ENCODE measurements around the gene LRRC17. TPM values are rescaled to one million over a fixed set of nuclear protein-coding genes. Genes with fewer than 3 reads are reported as not detected.

LRRC17 gene, protein sequence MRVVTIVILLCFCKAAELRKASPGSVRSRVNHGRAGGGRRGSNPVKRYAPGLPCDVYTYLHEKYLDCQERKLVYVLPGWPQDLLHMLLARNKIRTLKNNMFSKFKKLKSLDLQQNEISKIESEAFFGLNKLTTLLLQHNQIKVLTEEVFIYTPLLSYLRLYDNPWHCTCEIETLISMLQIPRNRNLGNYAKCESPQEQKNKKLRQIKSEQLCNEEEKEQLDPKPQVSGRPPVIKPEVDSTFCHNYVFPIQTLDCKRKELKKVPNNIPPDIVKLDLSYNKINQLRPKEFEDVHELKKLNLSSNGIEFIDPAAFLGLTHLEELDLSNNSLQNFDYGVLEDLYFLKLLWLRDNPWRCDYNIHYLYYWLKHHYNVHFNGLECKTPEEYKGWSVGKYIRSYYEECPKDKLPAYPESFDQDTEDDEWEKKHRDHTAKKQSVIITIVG
- polyA plus RNA-seq (2013), result 0.77 TPM

DNA sequence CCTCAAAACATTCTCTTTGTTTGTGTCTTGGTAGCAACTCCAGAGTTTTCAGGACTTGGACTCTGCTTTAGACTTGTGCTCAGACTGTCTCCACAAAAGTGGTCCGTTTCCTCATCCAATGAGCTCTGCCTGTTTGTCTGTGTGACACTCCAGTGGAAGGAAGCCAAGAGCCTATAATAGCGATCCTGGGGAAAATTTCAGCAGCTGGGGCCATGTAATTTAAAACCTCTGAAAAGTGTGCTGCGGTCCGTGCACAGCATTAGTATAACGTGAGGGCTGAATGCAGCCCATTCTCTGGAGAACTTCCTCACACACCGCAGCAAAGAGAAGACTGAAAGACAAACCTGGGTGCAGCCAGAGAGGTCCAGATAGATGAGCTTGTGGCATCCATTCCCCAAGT, at the start of gene LRRC17:
LRRC17 (plus strand) TSS at position 259 of the 400 bp plus-strand sequence. CDS start 20,914 bp downstream, outside the sequence.
- no peak within 1 kb of the TSS for H3K27ac ChIP-seq (ENCODE audit: insufficient read depth in 1 of 2, low read depth in 1 of 2, low read length in 2 of 2, poor library complexity in 1 of 2, severe bottlenecking in 2 of 2)
- peak within 1 kb of the TSS in 6 of 7 experiments; percentile 12 to 43 (median 33) for H3K4me3 ChIP-seq (ENCODE audit: control insufficient read depth in 1 of 7, extremely low read depth in 1 of 7, insufficient read depth in 4 of 7, low read depth in 2 of 7, low read length in 6 of 7)
- CTCF ChIA-PET, result no interaction called here
- peak in 2 of 3 donors; percentile 10 to 17 for DNase-seq
- H3K27me3 ChIP-seq (replicated peaks in 2 of 5; ENCODE audit: control insufficient read depth in 4 of 5, insufficient read depth in 5 of 5, low read length in 4 of 5), result no peaks in the 10 kb centered on the region
- 59% methylated on average over 6 of the region's 6 CpGs for WGBS (ENCODE audit: insufficient coverage)
- H3K4me1 ChIP-seq (ENCODE audit: control extremely low read depth in 1 of 4, control insufficient read depth in 4 of 4, insufficient read depth in 4 of 4, low read length in 3 of 4), result peaks cover 4 to 10% (median 6%) of the 10 kb centered on the region in 4 experiments
- no peaks in the 10 kb centered on the region for H3K36me3 ChIP-seq (ENCODE audit: control insufficient read depth in 4 of 4, insufficient read depth in 4 of 4, low read length in 3 of 4)
- POLR2A ChIA-PET, result no interaction called here
- peaks cover 0 to 9% (median 0%) of the 10 kb centered on the region in 5 experiments for H3K9me3 ChIP-seq (ENCODE audit: control extremely low read depth in 1 of 5, control insufficient read depth in 4 of 5, insufficient read depth in 2 of 5, low read depth in 1 of 5, low read length in 4 of 5)

DNA sequence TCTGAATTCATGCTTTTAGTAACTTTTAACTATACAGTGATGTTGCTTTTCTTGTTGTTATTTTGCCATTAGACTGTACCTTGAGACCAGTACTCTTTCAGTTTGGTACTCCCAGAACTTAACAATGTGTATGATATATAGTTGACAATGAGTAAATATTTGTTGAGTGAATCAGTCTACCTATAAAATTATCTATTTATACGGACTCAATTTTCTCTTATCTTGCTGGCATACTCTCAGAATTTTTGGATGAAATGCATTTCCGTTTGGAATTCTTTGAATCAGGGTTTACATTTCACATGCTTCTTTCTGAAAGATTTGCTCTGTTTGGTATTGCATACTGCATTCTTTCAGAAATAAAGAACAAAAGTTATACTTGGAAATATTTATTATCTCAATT, 47.8 kb upstream of the LRRC17 start:
- CTCF ChIA-PET, result no interaction called here

GRCh38 chr7:102866535-102867215, 46.1 kb upstream of the LRRC17 start:
- WGBS (ENCODE audit: insufficient coverage), result 100% methylated on average over 2 of the region's 3 CpGs
- Histone ChIP-seq H3K4me1 (ENCODE audit: control extremely low read depth in 1 of 4, control insufficient read depth in 4 of 4, insufficient read depth in 4 of 4, low read length in 3 of 4) (no peaks in the 10 kb centered on the region), H3K4me3 (ENCODE audit: control insufficient read depth in 1 of 7, extremely low read depth in 1 of 7, insufficient read depth in 4 of 7, low read depth in 2 of 7, low read length in 6 of 7) (no peak overlapping the region), H3K27me3 (replicated peaks in 2 of 5; ENCODE audit: control insufficient read depth in 4 of 5, insufficient read depth in 5 of 5, low read length in 4 of 5) (no peaks in the 10 kb centered on the region), H3K36me3 (ENCODE audit: control insufficient read depth in 4 of 4, insufficient read depth in 4 of 4, low read length in 3 of 4) (no peaks in the 10 kb centered on the region), H3K9me3 (ENCODE audit: control extremely low read depth in 1 of 5, control insufficient read depth in 4 of 5, insufficient read depth in 2 of 5, low read depth in 1 of 5, low read length in 4 of 5) (no peaks in the 10 kb centered on the region), H3K27ac (ENCODE audit: insufficient read depth in 1 of 2, low read depth in 1 of 2, low read length in 2 of 2, poor library complexity in 1 of 2, severe bottlenecking in 2 of 2) (no peak overlapping the region)
- CTCF ChIA-PET, result no interaction called here
- POLR2A ChIA-PET, result no interaction called here
- DNase-seq, result no peak

More for the DNA sequence above, 47.8 kb upstream of the LRRC17 start:
- Histone ChIP-seq H3K9me3 (ENCODE audit: control extremely low read depth in 1 of 5, control insufficient read depth in 4 of 5, insufficient read depth in 2 of 5, low read depth in 1 of 5, low read length in 4 of 5) (no peaks in the 10 kb centered on the region), H3K27ac (ENCODE audit: insufficient read depth in 1 of 2, low read depth in 1 of 2, low read length in 2 of 2, poor library complexity in 1 of 2, severe bottlenecking in 2 of 2) (no peak overlapping the region), H3K4me1 (ENCODE audit: control extremely low read depth in 1 of 4, control insufficient read depth in 4 of 4, insufficient read depth in 4 of 4, low read length in 3 of 4) (no peaks in the 10 kb centered on the region), H3K36me3 (ENCODE audit: control insufficient read depth in 4 of 4, insufficient read depth in 4 of 4, low read length in 3 of 4) (no peaks in the 10 kb centered on the region), H3K27me3 (replicated peaks in 2 of 5; ENCODE audit: control insufficient read depth in 4 of 5, insufficient read depth in 5 of 5, low read length in 4 of 5) (no peaks in the 10 kb centered on the region), H3K4me3 (ENCODE audit: control insufficient read depth in 1 of 7, extremely low read depth in 1 of 7, insufficient read depth in 4 of 7, low read depth in 2 of 7, low read length in 6 of 7) (no peak overlapping the region)
- WGBS (ENCODE audit: insufficient coverage), result no CpG with 5 or more reads among the region's 2 CpGs
- no peak for DNase-seq
- POLR2A ChIA-PET, result no interaction called here

- POLR2A ChIA-PET, result no interaction called here
- H3K4me3 ChIP-seq (ENCODE audit: control insufficient read depth in 1 of 7, extremely low read depth in 1 of 7, insufficient read depth in 4 of 7, low read depth in 2 of 7, low read length in 6 of 7), result no peak overlapping the region
- CTCF ChIA-PET, result interaction anchor here (0.6 kb wide), 1 partner anchor 9 kb away, joined by 3 read pairs; no protein-coding TSS in a partner anchor
- H3K27me3 ChIP-seq (replicated peaks in 2 of 5; ENCODE audit: control insufficient read depth in 4 of 5, insufficient read depth in 5 of 5, low read length in 4 of 5), result no peaks in the 10 kb centered on the region
- DNase-seq, result no peak
- no peak overlapping the region for H3K27ac ChIP-seq (ENCODE audit: insufficient read depth in 1 of 2, low read depth in 1 of 2, low read length in 2 of 2, poor library complexity in 1 of 2, severe bottlenecking in 2 of 2)
- peaks cover 5 to 11% (median 8%) of the 10 kb centered on the region in 4 experiments for H3K4me1 ChIP-seq (ENCODE audit: control extremely low read depth in 1 of 4, control insufficient read depth in 4 of 4, insufficient read depth in 4 of 4, low read length in 3 of 4)
- no peaks in the 10 kb centered on the region for H3K36me3 ChIP-seq (ENCODE audit: control insufficient read depth in 4 of 4, insufficient read depth in 4 of 4, low read length in 3 of 4)
- no peaks in the 10 kb centered on the region for H3K9me3 ChIP-seq (ENCODE audit: control extremely low read depth in 1 of 5, control insufficient read depth in 4 of 5, insufficient read depth in 2 of 5, low read depth in 1 of 5, low read length in 4 of 5)
- WGBS (ENCODE audit: insufficient coverage), result 96% methylated on average over 3 of the region's 5 CpGs
These were observed 43.6 kb upstream of the LRRC17 start for GRCh38 chr7:102869195-102869594.

DNA sequence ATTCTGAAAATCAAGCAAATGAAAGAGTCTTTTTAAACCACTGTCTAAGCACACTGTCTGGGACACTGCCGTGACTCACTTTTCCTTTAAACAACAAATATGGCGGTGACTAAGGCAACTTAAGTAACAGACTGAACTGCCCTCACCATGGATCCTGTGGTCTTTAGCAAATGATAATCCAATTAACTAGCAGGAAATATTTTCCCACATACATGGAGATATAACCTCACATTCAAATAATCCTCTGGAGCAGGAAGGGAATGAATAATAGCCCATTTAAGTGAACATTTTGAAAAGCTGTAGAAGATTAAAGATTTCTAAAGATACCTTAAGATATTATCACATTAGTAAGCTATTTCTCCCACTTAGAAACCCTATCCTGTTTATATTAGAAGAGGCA, 40.3 kb upstream of the LRRC17 start:
- H3K27ac ChIP-seq (ENCODE audit: insufficient read depth in 1 of 2, low read depth in 1 of 2, low read length in 2 of 2, poor library complexity in 1 of 2, severe bottlenecking in 2 of 2), result no peak overlapping the region
- CTCF ChIA-PET, result no interaction called here
- no peak overlapping the region for H3K4me3 ChIP-seq (ENCODE audit: control insufficient read depth in 1 of 7, extremely low read depth in 1 of 7, insufficient read depth in 4 of 7, low read depth in 2 of 7, low read length in 6 of 7)
- no peaks in the 10 kb centered on the region for H3K9me3 ChIP-seq (ENCODE audit: control extremely low read depth in 1 of 5, control insufficient read depth in 4 of 5, insufficient read depth in 2 of 5, low read depth in 1 of 5, low read length in 4 of 5)
- peaks cover 6 to 19% (median 16%) of the 10 kb centered on the region in 4 experiments for H3K4me1 ChIP-seq (ENCODE audit: control extremely low read depth in 1 of 4, control insufficient read depth in 4 of 4, insufficient read depth in 4 of 4, low read length in 3 of 4)
- 95% methylated on average over 2 of the region's 2 CpGs for WGBS (ENCODE audit: insufficient coverage)
- no peaks in the 10 kb centered on the region for H3K36me3 ChIP-seq (ENCODE audit: control insufficient read depth in 4 of 4, insufficient read depth in 4 of 4, low read length in 3 of 4)
- DNase-seq, result peak in 1 of 3 donors; percentile 16
- H3K27me3 ChIP-seq (replicated peaks in 2 of 5; ENCODE audit: control insufficient read depth in 4 of 5, insufficient read depth in 5 of 5, low read length in 4 of 5), result no peaks in the 10 kb centered on the region
- POLR2A ChIA-PET, result no interaction called here

DNA sequence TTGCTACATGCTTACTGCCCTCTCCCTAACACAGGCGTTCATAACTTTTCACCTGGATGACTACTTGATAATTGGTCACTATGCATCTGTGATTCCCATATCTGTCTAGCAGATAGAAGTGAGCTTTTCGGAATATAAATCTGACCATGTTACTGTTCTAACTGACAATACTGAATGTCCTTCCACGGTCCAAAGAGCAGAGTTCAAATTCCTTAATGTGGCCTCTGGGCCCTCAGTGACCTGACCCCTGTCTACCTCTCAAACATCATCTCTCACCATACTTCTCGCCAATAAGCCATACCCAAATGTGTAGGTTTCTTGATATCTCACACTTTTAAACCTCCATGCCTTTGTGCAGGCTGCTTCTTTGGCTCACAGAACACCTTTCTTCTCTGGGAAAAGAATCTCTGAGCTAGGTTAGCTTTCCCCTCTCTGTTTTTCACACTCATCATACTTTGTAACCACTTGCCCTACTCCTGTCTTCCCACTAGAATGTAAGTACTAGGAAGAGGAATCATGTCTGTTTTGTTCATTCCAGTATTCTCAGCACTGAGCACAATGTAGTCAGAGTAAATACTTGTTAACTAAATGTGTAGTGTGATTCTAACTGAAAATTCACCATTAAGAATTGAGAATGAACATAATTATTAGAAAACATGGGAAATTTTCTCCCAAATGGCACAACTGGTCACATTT, 39.2 kb upstream of the LRRC17 start:
- POLR2A ChIA-PET, result interaction anchor here (1.1 kb wide), 1 partner anchor 19 kb away, joined by 3 read pairs; no protein-coding TSS in a partner anchor
- Histone ChIP-seq H3K36me3 (ENCODE audit: control insufficient read depth in 4 of 4, insufficient read depth in 4 of 4, low read length in 3 of 4) (no peaks in the 10 kb centered on the region), H3K4me1 (ENCODE audit: control extremely low read depth in 1 of 4, control insufficient read depth in 4 of 4, insufficient read depth in 4 of 4, low read length in 3 of 4) (peaks cover 6 to 19% (median 16%) of the 10 kb centered on the region in 4 experiments), H3K27me3 (replicated peaks in 2 of 5; ENCODE audit: control insufficient read depth in 4 of 5, insufficient read depth in 5 of 5, low read length in 4 of 5) (no peaks in the 10 kb centered on the region), H3K27ac (ENCODE audit: insufficient read depth in 1 of 2, low read depth in 1 of 2, low read length in 2 of 2, poor library complexity in 1 of 2, severe bottlenecking in 2 of 2) (no peak overlapping the region), H3K4me3 (ENCODE audit: control insufficient read depth in 1 of 7, extremely low read depth in 1 of 7, insufficient read depth in 4 of 7, low read depth in 2 of 7, low read length in 6 of 7) (no peak overlapping the region), H3K9me3 (ENCODE audit: control extremely low read depth in 1 of 5, control insufficient read depth in 4 of 5, insufficient read depth in 2 of 5, low read depth in 1 of 5, low read length in 4 of 5) (no peaks in the 10 kb centered on the region)
- CTCF ChIA-PET, result interaction anchor here (0.8 to 1.4 kb wide), 2 partner anchors 29 to 188 kb away, joined by 3 read pairs; no protein-coding TSS in a partner anchor
- WGBS (ENCODE audit: insufficient coverage), result 89% methylated on average over 4 of the region's 4 CpGs
- DNase-seq, result no peak
